Raji (cell line): ENCODE data around the gene TTLL11.

Experiments used
- POLR2A ChIP-seq: IDR thresholded peaks from 2 replicates; pipeline ENCODE4 v1.6.1; 2011; ENCODE audit warnings: low read depth, low read length, control low read depth; ENCODE audit not compliant: insufficient read depth

The TTLL11 gene

DNA sequence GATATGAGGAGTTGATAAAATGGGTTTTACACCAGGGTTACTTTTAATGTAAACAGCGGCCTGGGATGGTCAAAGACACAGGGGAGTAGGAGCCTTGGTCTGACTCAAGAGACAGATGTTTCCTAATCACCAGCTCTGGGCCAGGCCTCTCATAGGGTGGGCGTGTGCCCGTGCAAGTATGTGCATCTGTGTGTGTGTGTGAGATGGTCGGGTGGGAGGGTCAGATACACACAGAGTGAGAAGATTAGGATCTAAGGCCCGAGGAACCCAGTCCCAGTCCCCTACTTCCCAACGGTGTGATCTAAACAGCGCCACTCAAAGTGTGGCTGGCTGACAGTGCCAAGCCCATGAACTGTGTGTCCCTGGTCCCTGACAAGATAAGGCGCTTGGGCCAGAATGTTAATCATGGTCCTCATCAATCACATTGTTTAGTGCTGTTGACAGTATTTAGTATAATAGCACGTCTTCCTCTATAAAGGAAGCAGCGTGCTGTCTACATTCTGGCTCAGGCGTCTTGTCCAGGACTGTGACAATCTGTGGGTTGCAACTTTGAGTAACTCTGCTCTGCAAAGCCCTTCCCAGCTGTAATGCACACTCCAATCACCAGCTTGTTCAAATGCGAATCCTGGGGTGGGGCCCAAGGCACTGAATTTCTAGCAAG, 267.9 kb downstream of the TTLL11 start:
- no peak for TF ChIP-seq POLR2A

DNA sequence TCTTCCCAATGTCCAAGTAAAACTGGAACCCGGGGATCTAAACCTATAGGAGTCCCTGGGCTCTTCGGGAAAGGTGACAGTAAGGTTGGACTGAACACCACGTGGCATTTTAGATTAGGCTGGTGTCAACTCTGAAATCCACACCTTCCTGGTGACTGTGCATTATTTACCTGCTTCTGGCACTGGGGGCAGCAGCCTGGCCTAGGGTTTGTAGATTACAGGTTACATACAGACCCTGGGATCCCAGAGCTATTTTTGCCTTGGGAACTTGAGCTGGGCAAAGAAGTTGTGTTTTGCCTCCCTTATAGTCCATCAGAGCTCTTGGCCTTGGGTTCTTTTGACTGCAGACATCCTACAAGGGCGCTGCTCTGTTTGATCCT, 268.5 kb downstream of the TTLL11 start:
- no peak for TF ChIP-seq POLR2A

- no peak for TF ChIP-seq POLR2A
These were observed 269.5 kb downstream of the TTLL11 start for GRCh38 chr9:121823451-121824169.

DNA sequence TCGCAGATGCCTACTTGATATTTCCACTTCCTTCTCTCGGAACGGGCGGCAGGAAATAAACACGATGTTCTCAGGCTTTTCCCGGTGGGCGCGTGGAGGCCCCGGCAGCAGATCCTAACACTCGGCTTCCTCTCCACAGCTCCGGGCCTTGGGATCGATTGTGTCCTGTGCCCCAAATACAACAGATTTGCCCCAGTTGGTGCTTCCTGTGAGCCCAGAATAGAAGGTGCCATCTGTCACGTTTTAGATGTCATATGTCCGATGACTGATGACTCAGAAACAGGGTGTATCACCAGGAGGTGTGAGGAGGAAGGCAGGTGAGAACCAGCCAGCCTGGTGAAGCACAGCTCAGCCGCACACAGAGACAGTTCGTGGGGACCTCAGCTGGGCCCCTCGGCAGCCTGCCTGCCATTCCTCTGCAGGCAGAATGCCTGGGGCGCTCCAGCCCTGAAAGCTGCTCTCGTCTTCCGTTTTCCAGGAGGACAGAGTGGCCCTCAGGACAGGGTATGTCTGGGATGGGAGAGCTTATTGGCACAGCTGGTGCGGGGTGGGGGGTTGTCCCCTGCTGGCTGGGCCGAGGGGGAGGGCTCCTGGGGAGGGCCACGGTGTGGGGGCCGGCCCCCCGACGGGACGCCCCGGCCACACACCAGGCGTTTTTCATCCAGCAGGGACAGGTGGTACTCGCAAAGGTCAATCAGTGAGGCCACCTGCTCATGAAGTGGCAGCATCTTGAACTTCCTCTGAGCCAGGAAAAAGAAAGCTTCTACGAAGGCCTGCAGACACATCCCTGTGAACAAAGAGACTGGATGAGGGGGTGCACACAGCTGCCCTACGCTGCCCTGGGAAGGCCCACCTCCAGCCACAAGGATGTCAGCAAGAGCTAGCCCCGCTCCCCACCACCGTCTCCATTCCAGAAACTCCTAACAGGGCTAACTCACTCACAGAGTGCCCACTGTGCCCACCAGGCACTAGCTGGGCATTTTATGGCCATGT, 270.7 kb downstream of the TTLL11 start:
- TF ChIP-seq POLR2A = no peak

GRCh38 chr9:121821326-121821725, 271.8 kb downstream of the TTLL11 start:
- TF ChIP-seq POLR2A = no peak

- TF ChIP-seq POLR2A = no peak
These were observed 272.7 kb downstream of the TTLL11 start for GRCh38 chr9:121820286-121821005.

DNA sequence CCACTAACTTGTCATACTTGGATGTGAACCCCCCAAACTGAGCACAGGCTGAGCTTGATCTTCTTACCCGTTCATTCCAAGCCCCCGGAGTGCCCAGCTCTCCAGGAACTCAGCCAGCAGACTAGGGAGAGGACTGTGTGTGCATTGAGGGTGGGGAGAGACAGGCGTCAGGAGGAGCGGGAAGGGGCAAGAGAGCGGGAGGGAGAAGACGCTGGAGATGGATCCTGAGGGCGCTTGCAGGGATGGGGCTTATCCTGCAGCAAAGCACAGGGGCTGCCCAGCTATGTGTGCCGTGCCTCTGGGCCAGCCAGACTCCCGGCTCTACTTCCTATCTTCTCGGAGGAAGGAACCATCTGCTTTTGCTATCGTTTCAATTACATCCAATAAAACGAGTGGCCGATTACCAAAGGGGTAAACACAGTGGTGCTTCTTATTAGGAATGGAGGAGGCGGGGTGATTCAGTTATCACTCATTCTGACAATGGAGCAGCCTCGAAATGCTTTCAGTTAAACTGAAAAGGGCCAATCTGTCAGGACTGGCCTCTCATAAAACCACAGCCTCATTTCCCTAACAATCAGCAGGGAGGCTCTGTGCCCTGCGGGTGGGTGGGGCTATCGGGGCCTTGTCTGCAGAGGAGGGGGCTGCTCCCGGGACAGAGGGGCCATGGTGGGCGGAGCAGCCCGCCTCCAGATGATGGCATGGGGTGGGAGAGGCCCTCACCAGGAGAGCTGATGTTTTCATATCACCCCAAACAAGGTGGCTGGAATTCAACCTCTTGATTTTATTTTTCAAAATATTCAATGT, 273.5 kb downstream of the TTLL11 start:
- TF ChIP-seq POLR2A = no peak

- no peak for TF ChIP-seq POLR2A
These were observed 274.2 kb downstream of the TTLL11 start for GRCh38 chr9:121818841-121819427.

GRCh38 chr9:121818016-121818661, 275.0 kb downstream of the TTLL11 start:
- no peak for TF ChIP-seq POLR2A

GRCh38 chr9:121817476-121817875, 275.6 kb downstream of the TTLL11 start:
- no peak for TF ChIP-seq POLR2A

- TF ChIP-seq POLR2A = no peak
These were observed 276.2 kb downstream of the TTLL11 start for GRCh38 chr9:121816845-121817450.

GRCh38 chr9:121816449-121816817, 276.7 kb downstream of the TTLL11 start:
- no peak for TF ChIP-seq POLR2A
